ENCODE data around the gene DLG5. TPM values are rescaled to one million over a fixed set of nuclear protein-coding genes. Genes with fewer than 3 reads are reported as not detected.

The DLG5 gene
- total and polyA plus RNA-seq, 2 experiments from 2014 or later = 15.5 to 29.3 TPM

DNA sequence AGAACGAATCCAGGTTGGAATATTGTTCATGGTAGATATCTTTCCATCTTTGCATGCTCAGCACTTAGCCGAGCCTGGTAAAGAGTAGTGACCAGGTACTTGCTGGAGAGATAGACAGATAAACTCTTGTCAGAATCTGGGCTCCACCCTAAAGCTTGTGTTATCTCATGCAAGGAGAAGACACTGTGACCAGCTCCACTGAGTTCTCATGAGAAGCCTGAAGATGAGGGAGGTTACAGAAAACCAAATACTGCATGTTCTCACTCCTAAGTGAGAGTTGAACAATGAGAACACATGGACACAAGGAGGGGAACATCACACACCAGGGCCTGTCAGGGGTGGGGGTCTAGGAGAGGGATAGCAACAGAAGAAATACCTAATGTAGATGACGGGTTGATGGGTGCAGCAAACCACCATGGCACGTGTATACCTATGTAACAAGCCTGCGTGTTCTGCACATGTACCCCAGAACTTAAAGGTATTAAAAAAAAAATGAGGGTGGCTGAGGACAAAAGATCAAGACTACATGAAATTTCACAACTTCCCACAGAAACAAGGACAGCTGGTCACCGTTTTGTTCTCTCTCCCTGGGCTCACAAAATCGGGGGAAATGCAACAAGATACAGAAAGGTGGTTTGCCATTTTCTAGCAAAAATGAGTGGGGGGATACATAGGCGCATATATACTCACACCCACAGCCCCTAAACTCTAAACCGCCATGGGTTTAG, 17.4 kb downstream of the DLG5 start:
- H3K4me2 ChIP-seq = peak overlapping the region; percentile 56
- peak overlapping the region; percentile 79 for H3K27ac ChIP-seq
- TF ChIP-seq, protein P1, sequence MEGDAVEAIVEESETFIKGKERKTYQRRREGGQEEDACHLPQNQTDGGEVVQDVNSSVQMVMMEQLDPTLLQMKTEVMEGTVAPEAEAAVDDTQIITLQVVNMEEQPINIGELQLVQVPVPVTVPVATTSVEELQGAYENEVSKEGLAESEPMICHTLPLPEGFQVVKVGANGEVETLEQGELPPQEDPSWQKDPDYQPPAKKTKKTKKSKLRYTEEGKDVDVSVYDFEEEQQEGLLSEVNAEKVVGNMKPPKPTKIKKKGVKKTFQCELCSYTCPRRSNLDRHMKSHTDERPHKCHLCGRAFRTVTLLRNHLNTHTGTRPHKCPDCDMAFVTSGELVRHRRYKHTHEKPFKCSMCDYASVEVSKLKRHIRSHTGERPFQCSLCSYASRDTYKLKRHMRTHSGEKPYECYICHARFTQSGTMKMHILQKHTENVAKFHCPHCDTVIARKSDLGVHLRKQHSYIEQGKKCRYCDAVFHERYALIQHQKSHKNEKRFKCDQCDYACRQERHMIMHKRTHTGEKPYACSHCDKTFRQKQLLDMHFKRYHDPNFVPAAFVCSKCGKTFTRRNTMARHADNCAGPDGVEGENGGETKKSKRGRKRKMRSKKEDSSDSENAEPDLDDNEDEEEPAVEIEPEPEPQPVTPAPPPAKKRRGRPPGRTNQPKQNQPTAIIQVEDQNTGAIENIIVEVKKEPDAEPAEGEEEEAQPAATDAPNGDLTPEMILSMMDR (IDR thresholded peaks at IDR 0.05; ENCODE audit: poor library complexity) = no peak
- TF ChIP-seq EZH2 (IDR thresholded peaks at IDR 0.05; ENCODE audit: borderline replicate concordance) (no peak), EZH2phosphoT487 (IDR thresholded peaks at IDR 0.05; ENCODE audit: low read depth, severe bottlenecking, unreplicated experiment) (no peak)
- H3K9me2 ChIP-seq (replicated peaks; ENCODE audit: insufficient read depth) = no peaks in the 10 kb centered on the region
- peaks cover 9% of the 10 kb centered on the region for H4K20me1 ChIP-seq (ENCODE audit: insufficient read depth, poor library complexity, severe bottlenecking)
- H3K79me2 ChIP-seq = peaks cover 88% of the 10 kb centered on the region
- 67% methylated on average over 9 of the region's 9 CpGs for WGBS (ENCODE audit: low lambda C conversion rate, missing lambda C conversion rate)
- DNase-seq (ENCODE audit: low spot score) = no peak
- peaks cover 38% of the 10 kb centered on the region for H3K4me1 ChIP-seq (ENCODE audit: insufficient read depth)
- H3K4me3 ChIP-seq = no peak overlapping the region
- H2AFZ ChIP-seq = no peak overlapping the region
- no peaks in the 10 kb centered on the region for H3K9me3 ChIP-seq (ENCODE audit: low read depth)
- no peaks in the 10 kb centered on the region for H3K36me3 ChIP-seq (replicated peaks; ENCODE audit: insufficient read depth, low read depth)
- no peaks in the 10 kb centered on the region for H3K27me3 ChIP-seq

DNA sequence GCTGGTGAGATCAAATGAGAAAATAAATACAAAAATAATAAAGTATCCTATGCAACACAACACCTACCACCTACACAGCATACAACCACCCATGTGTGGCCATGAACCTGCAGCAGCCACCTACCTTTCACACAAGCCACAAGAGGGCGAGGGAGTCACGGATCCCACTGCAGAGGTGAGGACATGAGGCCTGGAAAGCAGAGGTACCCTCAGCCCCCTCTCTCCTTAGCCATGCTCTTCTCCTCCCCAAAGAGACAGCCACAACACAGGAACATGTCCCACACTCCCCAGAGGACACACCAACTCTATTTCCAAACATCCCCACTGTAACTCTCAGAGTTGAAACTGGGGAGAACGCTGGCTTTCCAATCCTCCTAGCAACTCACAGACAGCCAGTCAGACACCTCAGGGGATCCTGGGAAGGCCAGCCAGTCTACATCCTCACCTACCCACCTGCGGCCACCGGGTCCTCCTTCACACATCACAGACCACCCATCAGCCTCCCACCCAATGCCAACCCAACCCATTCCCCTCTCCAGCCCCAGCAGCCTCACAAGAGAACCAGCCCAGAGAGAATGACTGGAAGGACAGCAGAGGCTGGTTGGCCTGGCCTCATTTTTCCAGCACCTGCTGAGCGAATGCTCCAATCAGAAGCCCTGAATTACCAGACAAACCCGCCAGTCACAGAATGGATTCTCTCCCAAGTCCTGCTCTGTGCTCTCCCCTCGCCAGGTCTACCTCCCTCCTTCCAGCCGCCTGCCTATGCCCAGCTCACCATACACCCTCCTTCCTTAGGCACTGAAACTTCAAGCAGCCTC, 18.4 kb downstream of the DLG5 start:
- H3K4me2 ChIP-seq = no peak overlapping the region
- peaks cover 88% of the 10 kb centered on the region for H3K79me2 ChIP-seq
- DNase-seq (ENCODE audit: low spot score) = no peak
- H3K27ac ChIP-seq = peak overlapping the region; percentile 79
- no peaks in the 10 kb centered on the region for H3K36me3 ChIP-seq (replicated peaks; ENCODE audit: insufficient read depth, low read depth)
- peaks cover 36% of the 10 kb centered on the region for H3K4me1 ChIP-seq (ENCODE audit: insufficient read depth)
- peaks cover 9% of the 10 kb centered on the region for H4K20me1 ChIP-seq (ENCODE audit: insufficient read depth, poor library complexity, severe bottlenecking)
- TF ChIP-seq EZH2phosphoT487 (IDR thresholded peaks at IDR 0.05; ENCODE audit: low read depth, severe bottlenecking, unreplicated experiment) (no peak), EZH2 (IDR thresholded peaks at IDR 0.05; ENCODE audit: borderline replicate concordance) (no peak)
- TF ChIP-seq, protein P1 (IDR thresholded peaks at IDR 0.05; ENCODE audit: poor library complexity) = peak; percentile 18
- no peak overlapping the region for H2AFZ ChIP-seq
- H3K4me3 ChIP-seq = no peak overlapping the region
- no peaks in the 10 kb centered on the region for H3K9me2 ChIP-seq (replicated peaks; ENCODE audit: insufficient read depth)
- no peaks in the 10 kb centered on the region for H3K27me3 ChIP-seq
- 94% methylated on average over 9 of the region's 9 CpGs for WGBS (ENCODE audit: low lambda C conversion rate, missing lambda C conversion rate)
- no peaks in the 10 kb centered on the region for H3K9me3 ChIP-seq (ENCODE audit: low read depth)

DNA sequence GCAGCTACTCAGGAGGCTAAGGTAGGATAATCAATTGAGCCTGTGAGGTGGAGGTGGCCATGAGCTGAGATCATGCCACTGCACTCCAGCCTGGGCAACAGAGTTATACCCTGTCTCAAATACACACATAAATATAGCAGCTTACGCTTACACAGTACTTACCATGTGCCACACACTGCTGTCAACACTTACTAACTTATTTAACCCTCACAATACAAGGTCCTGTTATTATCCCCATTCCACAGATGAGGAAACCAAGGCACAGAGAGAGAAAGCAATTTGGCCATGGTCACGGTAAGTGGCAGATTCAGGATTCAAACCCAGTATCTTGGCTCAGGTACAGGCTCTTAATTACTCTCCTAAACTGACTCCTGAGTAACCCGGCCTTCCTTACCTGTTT, 19.1 kb downstream of the DLG5 start:
- no peak overlapping the region for H3K4me3 ChIP-seq
- peaks cover 88% of the 10 kb centered on the region for H3K79me2 ChIP-seq
- H3K9me2 ChIP-seq (replicated peaks; ENCODE audit: insufficient read depth) = no peaks in the 10 kb centered on the region
- no peaks in the 10 kb centered on the region for H3K9me3 ChIP-seq (ENCODE audit: low read depth)
- peaks cover 32% of the 10 kb centered on the region for H3K4me1 ChIP-seq (ENCODE audit: insufficient read depth)
- H3K27me3 ChIP-seq = no peaks in the 10 kb centered on the region
- H4K20me1 ChIP-seq (ENCODE audit: insufficient read depth, poor library complexity, severe bottlenecking) = peaks cover 9% of the 10 kb centered on the region
- H3K27ac ChIP-seq = peak overlapping the region; percentile 79
- no peaks in the 10 kb centered on the region for H3K36me3 ChIP-seq (replicated peaks; ENCODE audit: insufficient read depth, low read depth)
- no peak overlapping the region for H2AFZ ChIP-seq
- TF ChIP-seq EZH2phosphoT487 (IDR thresholded peaks at IDR 0.05; ENCODE audit: low read depth, severe bottlenecking, unreplicated experiment) = no peak
- TF ChIP-seq, protein P1 (IDR thresholded peaks at IDR 0.05; ENCODE audit: poor library complexity) = no peak
- TF ChIP-seq EZH2 (IDR thresholded peaks at IDR 0.05; ENCODE audit: borderline replicate concordance) = no peak
- 96% methylated on average over 3 of the region's 3 CpGs for WGBS (ENCODE audit: low lambda C conversion rate, missing lambda C conversion rate)
- no peak for DNase-seq (ENCODE audit: low spot score)
- no peak overlapping the region for H3K4me2 ChIP-seq
